ENCODE data around the gene LINC00237.

The LINC00237 gene

GRCh38 chr20:21047981-21048380 lies 58.2 kb downstream of the LINC00237 start:
- DNase-seq (ENCODE audit: low read depth in 2 of 2) = no peak

DNA sequence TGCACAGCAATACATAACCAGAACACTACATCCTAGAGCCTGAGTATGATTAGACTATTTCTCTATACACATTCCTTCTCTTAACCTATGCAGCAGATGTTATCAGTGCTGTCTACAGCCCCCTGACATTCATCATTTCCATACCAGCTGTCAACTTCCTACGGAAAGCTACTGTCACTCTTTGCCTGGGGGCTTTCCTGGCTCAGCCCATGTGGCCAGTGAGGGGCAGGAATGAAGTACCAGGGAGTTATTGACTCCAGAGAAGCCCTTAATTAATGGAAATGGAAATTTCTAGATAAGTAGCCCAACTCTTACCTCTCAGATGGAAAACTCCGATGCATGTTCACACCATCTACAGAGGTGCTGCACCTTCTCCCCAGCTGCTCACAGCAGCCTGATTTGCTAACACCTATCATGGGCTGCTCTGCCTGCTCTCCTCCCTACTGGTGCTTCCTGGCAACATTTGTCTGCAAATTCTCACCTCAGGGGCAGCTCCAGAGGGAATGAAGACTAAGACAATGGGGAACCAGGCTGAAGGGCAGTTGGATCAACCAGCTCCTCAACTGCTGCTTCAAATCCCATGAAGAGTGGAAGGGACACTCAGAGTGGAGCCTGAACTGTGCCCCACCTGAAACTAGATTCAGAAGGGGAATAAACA lies 59.6 kb downstream of the LINC00237 start:
- DNase-seq (ENCODE audit: low read depth in 2 of 2) = no peak

All from stimulated activated CD4-positive, alpha-beta T cell treated with anti-CD3 and anti-CD28 coated beads, Interleukin-12 subunit alpha, Interleukin-12 subunit beta, amount 100 ng/mL, for 24 hours (primary cell).